IMR-90 (cell line): ENCODE data around the gene PARP2. TPM values are rescaled to one million over a fixed set of nuclear protein-coding genes. Genes with fewer than 3 reads are reported as not detected.

Source experiments
- ATAC-seq: fragments of 200-7000 bp; cut with Tn5 transposase; 2 replicates; pipeline ENCODE4 v1.9.1; 2020; ENCODE audit warnings: low read depth, mild to moderate bottlenecking, moderate library complexity
- BruUV-seq: library from RNA; stranded (reverse); fragments of 400-500 nt; replicated peaks from 2 replicates; lab custom pipeline; 2021; lab: Mats Ljungman, UMichigan
- CTCF ChIA-PET: fragments of 300-600 bp; formaldehyde crosslinking; extraction: SDS; loops from one replicate; lab custom pipeline; 2021; ENCODE audit warnings: antibody characterized with exemption; lab: Yijun Ruan, JAX
- POLR2A ChIA-PET: fragments of 300-600 bp; sonication (Branson Sonifier 250); formaldehyde crosslinking; loops from one replicate; lab custom pipeline; 2022; ENCODE audit warnings: antibody characterized with exemption; ENCODE audit not compliant: unreplicated experiment; lab: Charles Lee
- DNase-seq: peaks from one replicate; pipeline ENCODE4 v3.0.0; 2013
- H2AFZ ChIP-seq: replicated peaks from 2 replicates; pipeline ENCODE3; 2013; ENCODE audit warnings: low read length, mild to moderate bottlenecking; ENCODE audit not compliant: poor library complexity
- H2AK5ac ChIP-seq: 2 replicates; pipeline ENCODE4 v1.6.1; 2013; ENCODE audit warnings: low read depth, low read length, inconsistent platforms
- H2AK9ac ChIP-seq: replicated peaks from 2 replicates; pipeline ENCODE3; 2013; ENCODE audit warnings: mild to moderate bottlenecking, low read depth, low read length, moderate library complexity; ENCODE audit not compliant: poor library complexity
- H2BK120ac ChIP-seq: 2 replicates; pipeline ENCODE4 v1.6.1; 2013; ENCODE audit warnings: low read depth, low read length, inconsistent platforms
- H2BK15ac ChIP-seq: 3 replicates; pipeline ENCODE4 v1.6.1; 2013; ENCODE audit warnings: low read depth, low read length, inconsistent platforms
- H2BK20ac ChIP-seq: 2 replicates; pipeline ENCODE4 v1.6.1; 2013; ENCODE audit warnings: low read depth, mild to moderate bottlenecking, inconsistent platforms, low read length, moderate library complexity
- H2BK5ac ChIP-seq: 2 replicates; pipeline ENCODE4 v1.6.1; 2013; ENCODE audit warnings: mild to moderate bottlenecking, low read depth, low read length, inconsistent platforms; ENCODE audit not compliant: poor library complexity, severe bottlenecking
- H3K14ac ChIP-seq: replicated peaks from 2 replicates; pipeline ENCODE4 v1.6.1; 2013; ENCODE audit warnings: low read depth, low read length, inconsistent platforms
- H3K18ac ChIP-seq: 2 replicates; pipeline ENCODE4 v1.6.1; 2013; ENCODE audit warnings: low read depth, low read length, control low read depth
- H3K23ac ChIP-seq: 2 replicates; pipeline ENCODE4 v1.6.1; 2013; ENCODE audit warnings: low read depth, low read length, inconsistent platforms
- H3K27ac ChIP-seq: 2 replicates; pipeline ENCODE4 v1.5.1; 2013; ENCODE audit warnings: mild to moderate bottlenecking, control low read depth, low read length; ENCODE audit not compliant: insufficient read depth
- H3K27me3 ChIP-seq: 2 replicates; pipeline ENCODE4 v1.6.1; 2013; ENCODE audit warnings: low read length; ENCODE audit not compliant: control insufficient read depth, insufficient read depth
- H3K36me3 ChIP-seq: 2 replicates; pipeline ENCODE4 v1.6.1; 2013; ENCODE audit warnings: low read length, mixed read lengths; ENCODE audit not compliant: control insufficient read depth, insufficient read depth
- H3K4ac ChIP-seq: 2 replicates; pipeline ENCODE4 v1.6.1; 2013; ENCODE audit warnings: low read depth, low read length, inconsistent platforms
- H3K4me1 ChIP-seq: 2 replicates; pipeline ENCODE4 v1.6.1; 2013; ENCODE audit warnings: low read length, mixed read lengths; ENCODE audit not compliant: control insufficient read depth, insufficient read depth
- H3K4me2 ChIP-seq: 2 replicates; pipeline ENCODE4 v1.6.1; 2013; ENCODE audit warnings: low read depth, mild to moderate bottlenecking, control low read depth, low read length, moderate library complexity
- H3K4me3 ChIP-seq: 2 replicates; pipeline ENCODE4 v1.5.1; 2013; ENCODE audit warnings: low read depth, mild to moderate bottlenecking, control low read depth, low read length, moderate library complexity; ENCODE audit not compliant: insufficient read depth
- H3K56ac ChIP-seq: 2 replicates; pipeline ENCODE4 v1.6.1; 2013; ENCODE audit warnings: low read length, inconsistent platforms; ENCODE audit not compliant: insufficient read depth; ENCODE audit errors: extremely low read depth
- H3K79me1 ChIP-seq, 2 experiments: 2 replicates each; pipeline ENCODE4 v1.6.1; 2013; ENCODE audit warnings: low read length in 2 of 2, inconsistent platforms in 1 of 2, low read depth in 1 of 2
- H3K9ac ChIP-seq: 2 replicates; pipeline ENCODE4 v1.6.1; 2013; ENCODE audit warnings: low read depth, low read length, control low read depth
- H3K9me1 ChIP-seq: 2 replicates; pipeline ENCODE4 v1.6.1; 2013; ENCODE audit warnings: low read length, inconsistent platforms; ENCODE audit not compliant: insufficient read depth
- H3K9me3 ChIP-seq: 2 replicates; pipeline ENCODE4 v1.6.1; 2013; ENCODE audit warnings: low read length; ENCODE audit not compliant: control insufficient read depth, insufficient read depth
- H4K20me1 ChIP-seq: 2 replicates; pipeline ENCODE4 v1.6.1; 2013; ENCODE audit warnings: low read length, inconsistent platforms; ENCODE audit not compliant: insufficient read depth
- H4K5ac ChIP-seq: 2 replicates; pipeline ENCODE4 v1.6.1; 2013; ENCODE audit warnings: mild to moderate bottlenecking, low read depth, low read length, control low read depth
- H4K8ac ChIP-seq, 2 experiments: 2 replicates each; pipeline ENCODE4 v1.6.1; 2013; ENCODE audit warnings: low read depth in 2 of 2, low read length in 2 of 2, control low read depth in 1 of 2, inconsistent platforms in 1 of 2
- H4K91ac ChIP-seq: 2 replicates; pipeline ENCODE4 v1.6.1; 2013; ENCODE audit warnings: low read depth, low read length, inconsistent platforms; ENCODE audit not compliant: insufficient read depth
- BHLHE40 ChIP-seq: fragments of 150-350 bp; IDR thresholded peaks from 2 replicates; pipeline ENCODE4 v1.6.1; 2016; ENCODE audit warnings: mild to moderate bottlenecking, low read depth, low read length
- CEBPB ChIP-seq: IDR thresholded peaks from 2 replicates; pipeline ENCODE4 v1.6.1; 2012; ENCODE audit warnings: low read depth, low read length, improper control_type of control experiment
- CHD1 ChIP-seq: IDR thresholded peaks from 2 replicates; pipeline ENCODE4 v1.6.1; 2012; ENCODE audit warnings: low read depth, low read length, improper control_type of control experiment
- FOS ChIP-seq: fragments of 150-350 bp; IDR thresholded peaks from 2 replicates; pipeline ENCODE4 v1.6.1; 2016; ENCODE audit warnings: low read depth, low read length
- MAFK ChIP-seq: IDR thresholded peaks from 2 replicates; pipeline ENCODE4 v1.6.1; 2012; ENCODE audit warnings: low read depth, low read length, improper control_type of control experiment
- MAZ ChIP-seq: IDR thresholded peaks from 2 replicates; pipeline ENCODE4 v1.6.1; 2012; ENCODE audit warnings: low read depth, mild to moderate bottlenecking, low read length, improper control_type of control experiment, moderate library complexity, borderline replicate concordance
- MXI1 ChIP-seq: IDR thresholded peaks from 2 replicates; pipeline ENCODE4 v1.6.1; 2012; ENCODE audit warnings: low read depth, mild to moderate bottlenecking, low read length, moderate library complexity, borderline replicate concordance
- NFE2L2 ChIP-seq: fragments of 150-350 bp; IDR thresholded peaks from 2 replicates; pipeline ENCODE4 v1.6.1; 2016; ENCODE audit warnings: low read depth, mild to moderate bottlenecking, low read length
- POLR2A ChIP-seq: IDR thresholded peaks from 2 replicates; pipeline ENCODE4 v1.6.1; 2012; ENCODE audit warnings: mild to moderate bottlenecking, low read depth, low read length
- RAD21 ChIP-seq: IDR thresholded peaks from 2 replicates; pipeline ENCODE4 v1.6.1; 2012; ENCODE audit warnings: low read length, improper control_type of control experiment
- RCOR1 ChIP-seq: IDR thresholded peaks from 2 replicates; pipeline ENCODE4 v1.6.1; 2012; ENCODE audit warnings: mild to moderate bottlenecking, low read length, improper control_type of control experiment; ENCODE audit not compliant: insufficient replicate concordance
- RFX5 ChIP-seq: IDR thresholded peaks from 2 replicates; pipeline ENCODE4 v1.8.0; 2012; ENCODE audit warnings: low read depth, mild to moderate bottlenecking, low read length, moderate library complexity
- SMC3 ChIP-seq: fragments of 150-350 bp; IDR thresholded peaks from 2 replicates; pipeline ENCODE4 v1.6.1; 2016; ENCODE audit warnings: low read depth, mild to moderate bottlenecking, antibody characterized with exemption, low read length, moderate library complexity
- WGBS, 2 experiments: methylation state at CpG; one replicate each; pipeline versions ENCODE4 v1.1.5 to v1.1.7; 2013; ENCODE audit warnings: missing lambda C conversion rate in 2 of 2; ENCODE audit not compliant: insufficient read length in 1 of 2; ENCODE audit errors: extremely low coverage in 2 of 2; 5-methylcytosine and 5-hydroxymethylcytosine counted together
- dilution Hi-C: fragments of 300-500 bp; cut with HindIII; formaldehyde crosslinking; loops from one replicate; pipeline ENCODE4 v1.14.3; 2018; ENCODE audit warnings: low sequenced_read_pairs; ENCODE audit not compliant: unreplicated experiment
- in situ Hi-C: fragments of 300-500 bp; cut with MboI; formaldehyde crosslinking; loops from 3 replicates; pipeline ENCODE4 v1.14.3; 2019; ENCODE audit warnings: low sequenced_read_pairs, inconsistent platforms, mixed read lengths
- intact Hi-C: fragments of 100-400 bp; cut with micrococcal nuclease; formaldehyde crosslinking; loops from 2 replicates; pipeline ENCODE4 v1.10.0; 2022
- polyA plus RNA-seq, 3 experiments: library from polyadenylated mRNA; depleted of rRNA; stranded (reverse); fragments of >200 nt; gene quantifications; 2 replicates each; pipeline ENCODE4 v1.2.3, GENCODE V29; 2012; ENCODE audit warnings: low replicate concordance in 1 of 3
- total RNA-seq: library from RNA; depleted of rRNA; stranded (reverse); fragments of >200 nt; gene quantifications from 2 replicates; pipeline ENCODE4 v1.2.3, GENCODE V29; 2012
- TF ChIP-seq, protein P1 (sequence below): fragments of 150-350 bp; IDR thresholded peaks from 2 replicates; pipeline ENCODE4 v1.6.1; 2017; ENCODE audit warnings: mild to moderate bottlenecking, antibody characterized with exemption, low read length, low read depth
- TF ChIP-seq, protein P2 (sequence below): conservative IDR thresholded peaks from 2 replicates; pipeline ENCODE4 v1.5.1; 2012; ENCODE audit warnings: mild to moderate bottlenecking, low read depth, low read length, improper control_type of control experiment
- TF ChIP-seq, protein P3 (sequence below): fragments of 150-350 bp; IDR thresholded peaks from 2 replicates; pipeline ENCODE4 v1.6.1; 2016; ENCODE audit warnings: low read depth, mild to moderate bottlenecking, low read length, moderate library complexity, borderline replicate concordance

Gene PARP2
- total and polyA plus RNA-seq, 2 of the 4 experiments (the other 2 are of a cell fraction) = 11.7 to 19.1 TPM

DNA sequence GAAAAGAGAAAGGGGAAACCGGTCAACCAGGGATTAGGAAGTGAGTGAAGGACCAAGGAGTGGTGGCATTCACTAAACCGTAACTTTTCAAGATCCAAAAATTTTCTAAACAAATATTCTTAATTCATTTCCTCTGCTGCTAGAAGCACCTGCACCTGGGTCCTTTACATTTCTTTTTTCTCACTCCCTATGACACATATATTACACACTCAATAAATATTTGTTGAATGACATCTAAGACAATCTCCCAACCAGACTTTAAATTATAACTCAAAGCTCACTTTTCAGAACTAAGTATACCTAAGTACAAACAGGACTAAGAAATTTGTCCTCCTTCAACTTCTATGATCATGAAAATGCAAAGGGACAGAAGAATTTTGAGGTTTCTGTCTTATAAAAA is 48.8 kb upstream of the PARP2 start:
- ATAC-seq (no peak), DNase-seq (no peak)
- no peaks in the 10 kb centered on the region for H3K27me3 ChIP-seq
- in situ Hi-C loops = no loop called here
- no peak overlapping the region for H2BK15ac ChIP-seq
- no peak overlapping the region for H2BK20ac ChIP-seq
- no peak overlapping the region for H3K14ac ChIP-seq
- no peaks in the 10 kb centered on the region for H3K4me1 ChIP-seq
- peaks cover 3% of the 10 kb centered on the region; the same call in 1 of the 2 replicates for H3K9me1 ChIP-seq
- H3K79me1 ChIP-seq = no peaks in the 10 kb centered on the region
- no peak overlapping the region for H4K91ac ChIP-seq
- H3K4ac ChIP-seq = no peak overlapping the region
- TF ChIP-seq FOS = no peak
- TF ChIP-seq POLR2A = no peak
- no peak for TF ChIP-seq BHLHE40
- no peak for TF ChIP-seq NFE2L2
- TF ChIP-seq RAD21 = no peak
- no peak for TF ChIP-seq CEBPB
- no peak for TF ChIP-seq CHD1
- no peak for TF ChIP-seq SMC3
- no peak for TF ChIP-seq RCOR1
- TF ChIP-seq, protein P1, sequence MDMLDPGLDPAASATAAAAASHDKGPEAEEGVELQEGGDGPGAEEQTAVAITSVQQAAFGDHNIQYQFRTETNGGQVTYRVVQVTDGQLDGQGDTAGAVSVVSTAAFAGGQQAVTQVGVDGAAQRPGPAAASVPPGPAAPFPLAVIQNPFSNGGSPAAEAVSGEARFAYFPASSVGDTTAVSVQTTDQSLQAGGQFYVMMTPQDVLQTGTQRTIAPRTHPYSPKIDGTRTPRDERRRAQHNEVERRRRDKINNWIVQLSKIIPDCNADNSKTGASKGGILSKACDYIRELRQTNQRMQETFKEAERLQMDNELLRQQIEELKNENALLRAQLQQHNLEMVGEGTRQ = no peak
- no peak for TF ChIP-seq MXI1
- no peak for TF ChIP-seq MAZ
- no peak for TF ChIP-seq RFX5
- TF ChIP-seq, protein P2, sequence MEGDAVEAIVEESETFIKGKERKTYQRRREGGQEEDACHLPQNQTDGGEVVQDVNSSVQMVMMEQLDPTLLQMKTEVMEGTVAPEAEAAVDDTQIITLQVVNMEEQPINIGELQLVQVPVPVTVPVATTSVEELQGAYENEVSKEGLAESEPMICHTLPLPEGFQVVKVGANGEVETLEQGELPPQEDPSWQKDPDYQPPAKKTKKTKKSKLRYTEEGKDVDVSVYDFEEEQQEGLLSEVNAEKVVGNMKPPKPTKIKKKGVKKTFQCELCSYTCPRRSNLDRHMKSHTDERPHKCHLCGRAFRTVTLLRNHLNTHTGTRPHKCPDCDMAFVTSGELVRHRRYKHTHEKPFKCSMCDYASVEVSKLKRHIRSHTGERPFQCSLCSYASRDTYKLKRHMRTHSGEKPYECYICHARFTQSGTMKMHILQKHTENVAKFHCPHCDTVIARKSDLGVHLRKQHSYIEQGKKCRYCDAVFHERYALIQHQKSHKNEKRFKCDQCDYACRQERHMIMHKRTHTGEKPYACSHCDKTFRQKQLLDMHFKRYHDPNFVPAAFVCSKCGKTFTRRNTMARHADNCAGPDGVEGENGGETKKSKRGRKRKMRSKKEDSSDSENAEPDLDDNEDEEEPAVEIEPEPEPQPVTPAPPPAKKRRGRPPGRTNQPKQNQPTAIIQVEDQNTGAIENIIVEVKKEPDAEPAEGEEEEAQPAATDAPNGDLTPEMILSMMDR = no peak
- TF ChIP-seq MAFK = no peak
- TF ChIP-seq, protein P3, sequence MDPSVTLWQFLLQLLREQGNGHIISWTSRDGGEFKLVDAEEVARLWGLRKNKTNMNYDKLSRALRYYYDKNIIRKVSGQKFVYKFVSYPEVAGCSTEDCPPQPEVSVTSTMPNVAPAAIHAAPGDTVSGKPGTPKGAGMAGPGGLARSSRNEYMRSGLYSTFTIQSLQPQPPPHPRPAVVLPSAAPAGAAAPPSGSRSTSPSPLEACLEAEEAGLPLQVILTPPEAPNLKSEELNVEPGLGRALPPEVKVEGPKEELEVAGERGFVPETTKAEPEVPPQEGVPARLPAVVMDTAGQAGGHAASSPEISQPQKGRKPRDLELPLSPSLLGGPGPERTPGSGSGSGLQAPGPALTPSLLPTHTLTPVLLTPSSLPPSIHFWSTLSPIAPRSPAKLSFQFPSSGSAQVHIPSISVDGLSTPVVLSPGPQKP = no peak
- H4K8ac ChIP-seq = no peak overlapping the region
- ChIA-PET POLR2A (no interaction called here), CTCF (no interaction called here)
- no peaks in the 10 kb centered on the region for H3K9me3 ChIP-seq
- intact Hi-C loops = no loop called here
- H3K56ac ChIP-seq = no peak overlapping the region
- H2AFZ ChIP-seq = no peak overlapping the region
- no peak overlapping the region for H2BK120ac ChIP-seq
- H3K18ac ChIP-seq = no peak overlapping the region
- H3K9ac ChIP-seq = no peak overlapping the region
- no peak overlapping the region for H3K23ac ChIP-seq
- no peak overlapping the region for H4K5ac ChIP-seq
- no peaks in the 10 kb centered on the region for H4K20me1 ChIP-seq
- no TSS peak for BruUV-seq
- no CpG with 5 or more reads among the region's 2 CpGs for WGBS, 2 experiments
- dilution Hi-C loops = no loop called here
- H3K4me3 ChIP-seq = no peak overlapping the region
- H3K4me2 ChIP-seq = no peak overlapping the region
- peaks cover 30% of the 10 kb centered on the region for H3K36me3 ChIP-seq
- H3K27ac ChIP-seq = no peak overlapping the region
- no peak overlapping the region for H2BK5ac ChIP-seq
- H2AK9ac ChIP-seq = no peak overlapping the region
- no peak overlapping the region for H2AK5ac ChIP-seq
